GM21723 (cell line): ENCODE results near the gene TMEM161B.
A peak's percentile ranks its signal among the peaks of the same experiment; 100 is the strongest.
"Not testable (repeated sequence)": the region's sequence is repeated elsewhere in the genome, so short reads cannot be mapped to it uniquely, and the experiment has no call there.

Experiments used
- ATAC-seq: cut with Tn5 transposase; IDR thresholded peaks from one replicate; pipeline ENCODE4 v1.9.1; 2021; ENCODE audit warnings: mild to moderate bottlenecking, moderate library complexity; ENCODE audit not compliant: unreplicated experiment

The TMEM161B gene

GRCh38 chr5:88268385-88269184, at the start of gene TMEM161B:
TSS of gene TMEM161B (minus strand) at chr5:88268845. CDS start at chr5:88268723, 122 bp downstream.
- ATAC-seq, result peak; percentile 99

DNA sequence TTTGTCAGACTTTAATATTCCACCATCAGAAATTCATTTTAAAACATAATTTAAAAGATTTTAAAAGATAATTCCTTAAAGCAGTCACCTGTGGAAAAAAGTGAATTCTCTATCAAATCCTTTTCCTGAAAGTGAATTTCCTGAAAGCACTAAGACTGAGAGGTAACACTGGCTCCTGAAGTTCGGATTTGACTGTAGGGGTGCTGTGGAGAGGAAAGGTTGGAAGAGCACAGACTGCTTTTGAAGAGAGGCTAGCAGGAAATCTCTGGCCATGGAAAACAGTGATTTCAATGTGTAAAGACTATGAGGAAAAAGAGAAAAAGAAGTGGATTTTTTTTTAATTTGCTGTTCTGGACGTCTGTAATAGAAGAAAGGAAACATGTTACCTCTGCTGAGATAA, 35.7 kb upstream of the TMEM161B start:
- ATAC-seq, result no peak

GRCh38 chr5:88298425-88298824, 29.8 kb upstream of the TMEM161B start:
- no peak for ATAC-seq

DNA sequence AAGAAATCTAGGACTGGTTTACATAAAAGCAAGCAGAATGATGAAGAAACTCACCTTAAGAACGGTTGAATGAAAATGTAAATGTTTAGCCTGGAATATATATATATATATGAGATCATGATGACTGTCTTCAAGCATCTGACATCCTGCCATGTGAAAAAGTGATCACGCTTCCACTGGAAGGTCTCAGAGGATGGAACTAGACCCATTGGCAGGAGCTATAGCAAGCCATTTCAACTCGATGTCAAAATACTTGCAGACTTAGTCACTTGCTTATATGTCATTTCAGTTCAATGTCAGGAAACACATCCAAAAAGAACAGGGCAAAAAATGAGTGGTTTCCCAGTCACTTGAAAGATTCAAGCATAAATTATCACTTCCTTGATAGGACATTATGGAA, 22.2 kb upstream of the TMEM161B start:
- ATAC-seq, result no peak

GRCh38 chr5:88288528-88289197, 20.0 kb upstream of the TMEM161B start:
- ATAC-seq, result no peak

GRCh38 chr5:88287846-88288527, 19.3 kb upstream of the TMEM161B start:
- ATAC-seq, result no peak

DNA sequence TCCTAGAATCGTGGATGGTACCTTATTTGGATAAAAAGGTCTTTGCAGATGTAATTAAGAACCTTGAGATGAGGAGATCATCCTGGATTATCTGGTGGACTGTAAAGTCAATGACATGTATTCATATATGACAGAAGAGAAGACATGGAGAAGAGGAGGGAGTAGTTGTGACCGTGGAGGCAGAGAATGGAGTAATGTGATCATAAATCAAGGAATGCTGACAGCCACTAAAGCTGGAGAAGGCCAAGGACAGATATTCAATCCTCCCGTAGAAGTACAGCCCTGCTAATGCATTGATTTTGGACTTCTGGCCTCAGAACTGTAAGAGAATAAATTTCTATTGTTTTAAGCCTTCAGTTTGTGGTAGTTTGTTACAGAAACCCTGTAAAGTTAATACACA, 18.7 kb upstream of the TMEM161B start:
- no peak for ATAC-seq

DNA sequence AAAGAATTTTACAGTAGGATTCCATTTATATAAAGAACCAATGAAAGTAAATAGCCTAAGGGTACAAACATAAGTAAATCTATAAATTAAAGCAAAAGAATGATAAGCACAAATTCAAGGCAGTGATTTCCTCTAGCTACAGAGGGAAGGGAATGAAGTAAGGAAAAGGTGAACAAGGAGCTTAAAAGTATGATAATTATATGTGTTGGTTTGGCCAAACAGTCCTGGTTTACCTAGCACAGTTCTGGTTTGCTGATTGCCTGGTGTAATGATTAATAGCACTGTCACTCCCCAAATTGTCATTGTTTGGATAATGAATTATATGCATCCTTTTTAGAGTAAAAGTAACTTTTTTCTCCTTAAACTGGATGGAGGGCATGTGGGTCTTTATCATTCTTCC, 15.0 kb upstream of the TMEM161B start:
- no peak for ATAC-seq

DNA sequence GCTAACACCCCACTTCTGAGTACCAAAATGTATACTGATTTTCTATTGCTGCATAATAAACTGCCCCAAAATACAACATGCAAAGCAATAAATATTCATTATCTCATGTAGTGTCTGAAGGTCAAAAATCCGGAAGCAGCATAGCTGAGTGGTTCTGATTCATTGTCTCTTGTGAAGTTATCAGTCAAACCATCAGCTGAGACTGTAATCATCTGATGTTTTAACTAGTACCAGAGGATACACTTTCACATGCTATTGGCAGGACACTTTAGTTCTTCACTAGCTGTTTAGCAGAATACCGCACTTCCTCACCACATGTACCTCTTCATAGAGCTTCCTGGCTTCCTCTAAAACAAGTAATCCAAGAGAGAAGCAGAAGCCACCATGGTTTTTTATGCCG, 12.7 kb upstream of the TMEM161B start:
- ATAC-seq, result no peak

- no peak for ATAC-seq
Observed at GRCh38 chr5:88279584-88279983, 10.9 kb upstream of the TMEM161B start.

- no peak for ATAC-seq
Observed at GRCh38 chr5:88276378-88276777, 7.7 kb upstream of the TMEM161B start.

DNA sequence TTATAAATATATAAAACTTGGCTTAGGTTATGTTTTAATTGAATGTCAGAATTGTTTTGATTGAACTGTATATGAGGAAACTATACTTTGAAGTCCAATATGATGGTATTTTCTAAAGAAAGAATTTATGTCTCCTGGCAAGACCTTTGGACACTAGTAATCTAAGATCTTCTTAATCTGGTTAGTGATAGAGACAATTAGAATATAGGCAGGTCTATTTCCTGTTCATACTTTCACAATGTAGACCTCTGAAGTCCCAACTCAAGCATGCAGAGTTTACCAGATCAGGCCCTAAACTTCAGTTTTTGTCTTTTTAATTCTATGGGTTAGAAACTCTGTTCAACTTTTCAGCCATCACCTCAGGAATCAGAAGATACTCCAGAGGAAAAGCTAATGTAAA, 6.9 kb upstream of the TMEM161B start:
- ATAC-seq, result no peak

DNA sequence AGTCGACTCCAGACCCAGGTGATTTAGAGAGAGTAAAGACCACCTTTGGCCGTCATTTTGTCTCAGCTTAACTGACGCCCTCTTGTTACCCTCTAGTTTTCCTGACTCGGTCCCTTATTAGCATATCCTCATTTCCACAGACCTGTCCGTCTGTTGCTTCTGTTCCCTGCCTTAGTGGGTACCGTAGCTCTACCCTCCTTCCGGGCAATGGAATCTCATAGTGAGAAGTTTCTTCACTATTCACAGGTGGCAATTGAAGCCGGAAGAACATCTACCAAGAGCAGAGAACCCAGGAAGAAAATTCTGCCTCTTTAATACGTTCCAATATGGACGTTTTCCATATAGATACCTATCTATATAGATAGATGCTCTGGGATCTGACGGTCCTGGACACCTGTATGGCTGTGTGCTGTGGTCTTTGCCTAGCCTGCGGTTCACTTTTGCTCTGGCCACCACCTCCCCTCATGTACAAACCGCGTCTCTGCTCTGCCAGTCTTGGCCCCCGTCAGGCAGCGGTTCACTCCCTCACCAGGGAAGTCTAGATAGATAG, 652 bp upstream of the TMEM161B start:
- ATAC-seq, result peak; percentile 17

- ATAC-seq, result not testable (repeated sequence)
Observed at GRCh38 chr5:88264565-88264964, 4.1 kb downstream of the TMEM161B start.

DNA sequence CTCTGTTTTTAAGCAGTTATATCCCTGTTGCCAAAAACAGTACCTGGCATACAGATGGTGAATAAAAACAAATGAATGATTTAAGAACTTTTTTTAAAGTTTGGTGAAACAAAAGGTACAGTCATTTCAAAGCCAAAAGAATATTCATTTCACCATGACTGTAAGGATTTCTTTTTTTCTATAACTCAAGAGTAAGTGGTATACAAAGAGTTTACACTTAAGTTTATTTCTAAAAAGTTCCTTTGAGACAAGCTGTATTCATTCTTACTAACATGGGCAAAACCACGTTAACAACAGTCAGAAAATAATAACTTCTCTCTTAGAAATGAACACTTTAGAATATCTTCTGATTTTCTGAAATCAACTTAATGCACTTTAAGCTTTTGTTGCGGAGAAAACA, 5.3 kb downstream of the TMEM161B start:
- ATAC-seq, result no peak

DNA sequence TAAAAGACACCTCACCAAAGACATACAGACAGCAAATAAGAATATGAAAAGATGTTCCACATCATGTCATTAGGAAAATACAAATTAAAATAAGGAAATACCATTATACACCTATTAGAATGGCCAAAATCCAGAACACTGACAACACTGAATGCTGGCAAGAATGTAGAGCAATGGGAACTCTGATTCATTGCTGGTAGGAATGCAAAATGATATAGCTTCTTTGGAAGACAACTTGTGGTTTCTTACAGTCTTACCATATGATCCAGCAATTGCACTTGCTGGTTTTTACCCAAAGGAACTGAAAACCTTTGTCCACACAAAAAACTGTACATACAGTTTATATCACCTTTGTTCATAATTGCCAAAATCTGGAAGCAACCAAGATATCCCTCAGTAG, 6.5 kb downstream of the TMEM161B start:
- no peak for ATAC-seq

DNA sequence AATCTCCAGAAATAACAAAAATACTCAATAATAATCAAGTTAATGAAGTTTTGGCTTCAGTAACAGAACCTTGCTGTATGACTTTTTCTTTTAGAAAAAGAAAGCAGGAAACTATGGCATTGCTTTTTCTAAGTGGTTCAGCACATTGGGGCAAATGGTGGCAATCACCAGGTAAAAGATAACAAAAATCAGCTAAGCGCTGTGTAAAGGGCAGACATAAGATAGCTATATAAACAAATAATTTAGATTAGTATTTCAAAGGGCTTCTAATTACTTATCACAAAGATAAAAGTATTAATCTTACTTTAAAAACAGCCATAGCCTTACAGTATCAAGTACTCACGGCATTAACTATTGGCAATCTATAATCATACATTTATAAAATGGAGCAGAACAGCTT, 10.0 kb downstream of the TMEM161B start:
- no peak for ATAC-seq

- ATAC-seq, result no peak
Observed at GRCh38 chr5:88256872-88257271, 11.8 kb downstream of the TMEM161B start.

DNA sequence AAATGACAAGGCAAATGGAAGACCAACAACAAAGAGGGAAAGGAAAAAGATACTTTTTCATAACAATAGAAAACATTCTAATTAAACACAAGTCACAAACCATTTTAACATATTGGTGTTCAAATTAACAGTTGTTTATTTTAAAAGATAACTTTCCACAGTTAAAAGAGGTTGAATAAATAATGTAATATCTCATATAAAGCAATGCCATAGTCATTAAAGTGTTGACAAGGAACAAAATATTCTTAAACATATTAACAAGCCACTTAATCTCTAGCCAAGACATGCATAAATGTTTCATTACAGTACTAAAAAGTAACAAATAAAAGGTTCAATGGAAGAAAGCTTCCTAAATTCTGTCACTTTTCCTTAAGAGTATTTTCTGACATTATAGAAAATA, 12.6 kb downstream of the TMEM161B start:
- no peak for ATAC-seq

GRCh38 chr5:88254320-88254719, 14.3 kb downstream of the TMEM161B start:
- ATAC-seq, result no peak

DNA sequence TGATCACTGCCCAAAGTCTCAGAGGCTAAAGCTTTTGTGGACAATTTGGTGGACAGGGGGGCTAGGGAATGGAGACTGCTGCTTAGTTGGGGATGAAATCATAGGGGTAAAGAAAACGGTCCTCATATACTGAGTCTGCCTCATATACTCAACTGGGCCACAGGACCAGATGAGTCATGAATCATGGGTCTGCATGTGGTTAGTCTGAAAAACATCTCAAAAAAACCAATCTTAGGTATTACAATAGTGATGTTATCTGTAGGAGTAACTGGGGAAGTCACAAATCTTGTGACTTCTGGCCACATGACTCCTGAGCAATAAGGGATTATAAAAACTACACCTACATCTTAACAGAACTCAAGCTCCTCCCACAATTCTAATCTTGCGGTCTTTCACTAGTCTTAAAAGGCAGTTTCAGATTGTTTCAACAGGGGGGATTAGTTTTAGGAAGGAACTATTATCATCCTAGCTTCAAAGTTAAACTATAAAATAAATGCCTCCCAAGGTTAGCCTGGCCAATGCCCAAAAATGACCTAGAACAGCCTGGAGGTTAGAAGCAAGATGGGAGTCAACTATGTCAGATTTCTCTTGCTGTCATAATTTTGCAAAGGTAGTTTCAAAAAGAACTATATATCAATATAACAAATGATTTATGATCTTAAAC, 17.5 kb downstream of the TMEM161B start:
- ATAC-seq, result no peak
